NCI-H2196 (cell line): ENCODE results near the gene TMEM30A.
A peak's percentile ranks its signal among the peaks of the same experiment; 100 is the strongest.

ENCODE experiments used
- DNase-seq: peaks from one replicate; lab custom pipeline; 2025; ENCODE audit not compliant: unreplicated experiment; lab: John Stamatoyannopoulos, UW

TMEM30A gene

GRCh38 chr6:75220357-75220756, 64.2 kb downstream of the TMEM30A start:
- DNase-seq: no peak

- DNase-seq: no peak
Observed at GRCh38 chr6:75219263-75219662, 65.3 kb downstream of the TMEM30A start.

- DNase-seq: no peak
Observed at GRCh38 chr6:75217193-75217592, 67.4 kb downstream of the TMEM30A start.

GRCh38 chr6:75215291-75215690, 69.3 kb downstream of the TMEM30A start:
- DNase-seq: no peak

- DNase-seq: no peak
Observed at GRCh38 chr6:75213732-75214131, 70.9 kb downstream of the TMEM30A start.

- DNase-seq: no peak
Observed at GRCh38 chr6:75213112-75213511, 71.5 kb downstream of the TMEM30A start.

GRCh38 chr6:75211920-75212590, 72.5 kb downstream of the TMEM30A start:
- no peak for DNase-seq

- DNase-seq: peak; percentile 79
Observed at GRCh38 chr6:75210885-75211739, 73.5 kb downstream of the TMEM30A start.

- no peak for DNase-seq
Observed at GRCh38 chr6:75209184-75209723, 75.3 kb downstream of the TMEM30A start.

GRCh38 chr6:75208298-75209183, 76.1 kb downstream of the TMEM30A start:
- peak; percentile 77 for DNase-seq

GRCh38 chr6:75206576-75207342, 77.8 kb downstream of the TMEM30A start:
- DNase-seq: no peak

- peak; percentile 44 for DNase-seq
Observed at GRCh38 chr6:75205776-75206575, 78.6 kb downstream of the TMEM30A start, which contains the start of gene COL12A1. TSS of gene COL12A1 (minus strand) at chr6:75206053. CDS start at chr6:75202792, 3,261 bp downstream.

GRCh38 chr6:75204959-75205775, 79.4 kb downstream of the TMEM30A start:
- no peak for DNase-seq

- peak; percentile 57 for DNase-seq
Observed at GRCh38 chr6:75204217-75204958, 80.2 kb downstream of the TMEM30A start.

GRCh38 chr6:75203721-75204120, 80.9 kb downstream of the TMEM30A start:
- no peak for DNase-seq
